Activated CD4-positive, alpha-beta T cell treated with anti-CD3 and anti-CD28 coated beads for 24 hours (primary cell): ENCODE measurements around the gene CARS1.
"Not testable (repeated sequence)": the region's sequence is repeated elsewhere in the genome, so short reads cannot be mapped to it uniquely, and the experiment has no call there.

Experiments
- DNase-seq, 2 donors: peaks; one replicate each; pipeline ENCODE4 v3.0.0-alpha.2; 2020; ENCODE audit warnings: low read depth in 2 of 2

CARS1 gene

GRCh38 chr11:3089236-3090061 lies 32.2 kb upstream of the CARS1 start:
- no peak for DNase-seq

- no peak for DNase-seq
Measured at GRCh38 chr11:3088806-3089205, 31.6 kb upstream of the CARS1 start.

- no peak for DNase-seq
Measured at GRCh38 chr11:3087821-3088800, 30.9 kb upstream of the CARS1 start.

- no peak for DNase-seq
Measured at GRCh38 chr11:3087373-3087772, 30.1 kb upstream of the CARS1 start.

GRCh38 chr11:3086671-3087150 lies 29.5 kb upstream of the CARS1 start:
- no peak for DNase-seq

- no peak for DNase-seq
Measured at GRCh38 chr11:3086114-3086513, 28.9 kb upstream of the CARS1 start.

GRCh38 chr11:3085052-3085451 lies 27.8 kb upstream of the CARS1 start:
- no peak for DNase-seq

- no peak for DNase-seq
Measured at GRCh38 chr11:3083321-3083720, 26.1 kb upstream of the CARS1 start.

- DNase-seq: no peak
Measured at GRCh38 chr11:3081386-3081751, 24.1 kb upstream of the CARS1 start.

GRCh38 chr11:3080733-3081385 lies 23.6 kb upstream of the CARS1 start:
- DNase-seq: no peak

GRCh38 chr11:3080104-3080503 lies 22.9 kb upstream of the CARS1 start:
- no peak for DNase-seq

GRCh38 chr11:3077846-3078440 lies 20.7 kb upstream of the CARS1 start:
- DNase-seq: no peak

- DNase-seq: no peak
Measured at GRCh38 chr11:3077189-3077836, 20.1 kb upstream of the CARS1 start.

- no peak for DNase-seq
Measured at GRCh38 chr11:3074912-3075589, 17.8 kb upstream of the CARS1 start.

- no peak for DNase-seq
Measured at GRCh38 chr11:3073029-3073435, 15.8 kb upstream of the CARS1 start.

- no peak for DNase-seq
Measured at GRCh38 chr11:3069425-3069824, 12.2 kb upstream of the CARS1 start.

- not testable (repeated sequence) for DNase-seq
Measured at GRCh38 chr11:3066308-3066707, 9.1 kb upstream of the CARS1 start.

- DNase-seq: not testable (repeated sequence)
Measured at GRCh38 chr11:3064709-3065108, 7.5 kb upstream of the CARS1 start.

GRCh38 chr11:3063876-3064275 lies 6.7 kb upstream of the CARS1 start:
- DNase-seq: not testable (repeated sequence)

GRCh38 chr11:3063432-3063831 lies 6.2 kb upstream of the CARS1 start:
- DNase-seq: not testable (repeated sequence)
